Natural killer cell (primary cell): ENCODE measurements around the gene STX8. TPM values are rescaled to one million over a fixed set of nuclear protein-coding genes. Genes with fewer than 3 reads are reported as not detected.

Source experiments
- ATAC-seq, 3 donors: fragments of 150-1000 bp in 2 of 3; fragments of 200-7000 bp in 1 of 3; cut with Tn5 transposase; 1 replicate in 1 of 3; 2 replicates in 2 of 3; pipeline ENCODE4 v1.10.0; 2021; ENCODE audit warnings: mild to moderate bottlenecking in 2 of 3, moderate library complexity in 2 of 3
- DNase-seq, 2 donors: peaks; one replicate each; pipeline versions ENCODE4 v3.0.0 to v3.0.0-alpha.2; 2013 to 2021; ENCODE audit warnings: mixed read lengths in 1 of 2
- H3K27ac ChIP-seq: one replicate; pipeline ENCODE4 v1.5.1; 2013; ENCODE audit warnings: mild to moderate bottlenecking, low read length
- H3K27me3 ChIP-seq: one replicate; pipeline ENCODE4 v1.6.1; 2013; ENCODE audit warnings: low read length; ENCODE audit not compliant: control insufficient read depth, insufficient read depth
- H3K36me3 ChIP-seq: one replicate; pipeline ENCODE4 v1.6.1; 2013; ENCODE audit warnings: low read length; ENCODE audit not compliant: control insufficient read depth, insufficient read depth
- H3K4me1 ChIP-seq: one replicate; pipeline ENCODE4 v1.6.1; 2013; ENCODE audit warnings: low read length; ENCODE audit not compliant: control insufficient read depth, insufficient read depth
- H3K4me3 ChIP-seq: one replicate; pipeline ENCODE4 v1.5.1; 2013; ENCODE audit warnings: low read length
- H3K9me3 ChIP-seq: one replicate; pipeline ENCODE4 v1.6.1; 2013; ENCODE audit warnings: low read length; ENCODE audit not compliant: control insufficient read depth, insufficient read depth
- H3K27ac Mint-ChIP-seq, 2 donors: one replicate each; pipeline ENCODE4 v1.8.0; 2022; ENCODE audit warnings: mild to moderate bottlenecking in 2 of 2, mixed read lengths in 2 of 2, moderate library complexity in 1 of 2
- H3K27me3 Mint-ChIP-seq, 2 donors: one replicate each; pipeline ENCODE4 v1.8.0; 2022; ENCODE audit warnings: low read depth in 2 of 2, mixed read lengths in 2 of 2
- H3K36me3 Mint-ChIP-seq: one replicate; pipeline ENCODE4 v1.8.0; 2022; ENCODE audit warnings: mixed read lengths
- H3K4me1 Mint-ChIP-seq, 2 donors: one replicate each; pipeline ENCODE4 v1.8.0; 2022; ENCODE audit warnings: mixed read lengths in 2 of 2
- H3K4me3 Mint-ChIP-seq: one replicate; pipeline ENCODE4 v1.8.0; 2022; ENCODE audit warnings: mild to moderate bottlenecking, moderate library complexity, mixed read lengths
- H3K9me3 Mint-ChIP-seq, 2 donors: one replicate each; pipeline ENCODE4 v1.8.0; 2022; ENCODE audit warnings: mixed read lengths in 2 of 2
- WGBS: methylation state at CpG from one replicate; pipeline ENCODE4 v1.1.7; 2013; ENCODE audit warnings: missing lambda C conversion rate; ENCODE audit not compliant: insufficient coverage; 5-methylcytosine and 5-hydroxymethylcytosine counted together
- intact Hi-C: fragments of 100-400 bp; cut with micrococcal nuclease; formaldehyde crosslinking; loops from one replicate; pipeline ENCODE4 v1.14.2; 2022
- total RNA-seq, 4 donors: library from RNA; stranded (reverse); fragments of 120-200 nt in 1 of 4; gene quantifications; one replicate each; pipeline versions ENCODE4 v1.2.3 to v1.2.4, GENCODE V29; 2013 to 2022
- TF ChIP-seq, protein P1 (sequence below): fragments of 200-600 bp; IDR thresholded peaks from one replicate; pipeline ENCODE4 v1.8.0; 2022; ENCODE audit warnings: antibody characterized with exemption

The STX8 gene
- total RNA-seq, 3 donors from 2014 or later (not counting 1 experiment from before 2014, with no cell fraction given): 96.3 to 141 (median 120) TPM

DNA sequence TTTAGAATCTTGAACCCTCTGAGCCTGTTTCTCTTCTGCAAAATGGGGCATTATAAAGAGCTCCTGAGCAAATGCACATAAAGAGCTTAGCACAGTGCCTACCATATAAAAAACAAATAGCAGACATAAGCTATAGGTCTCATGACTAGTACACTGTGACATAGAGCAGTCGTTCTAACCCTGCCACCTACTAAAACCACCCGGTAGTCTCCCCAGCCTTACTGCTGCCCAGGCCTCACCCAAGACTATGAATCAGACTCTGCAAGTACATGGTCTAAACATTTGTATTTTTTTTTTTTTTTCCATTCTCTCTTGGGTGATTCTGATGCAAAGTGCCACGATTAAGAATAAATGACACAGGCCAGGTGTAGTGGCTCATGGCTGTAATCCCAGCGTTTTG is 33.9 kb downstream of the STX8 start:
- Mint-ChIP-seq H3K27ac (no peak overlapping the region), H3K9me3 (no peaks in the 10 kb centered on the region), H3K4me1 (peaks cover 14 to 23% of the 10 kb centered on the region in 2 donors), H3K4me3 (no peak overlapping the region), H3K36me3 (peaks cover 10% of the 10 kb centered on the region), H3K27me3 (no peaks in the 10 kb centered on the region)
- Histone ChIP-seq H3K27me3 (no peaks in the 10 kb centered on the region), H3K9me3 (no peaks in the 10 kb centered on the region), H3K36me3 (peaks cover 8% of the 10 kb centered on the region), H3K4me3 (no peak overlapping the region), H3K4me1 (no peaks in the 10 kb centered on the region), H3K27ac (no peak overlapping the region)
- TF ChIP-seq, protein P1, sequence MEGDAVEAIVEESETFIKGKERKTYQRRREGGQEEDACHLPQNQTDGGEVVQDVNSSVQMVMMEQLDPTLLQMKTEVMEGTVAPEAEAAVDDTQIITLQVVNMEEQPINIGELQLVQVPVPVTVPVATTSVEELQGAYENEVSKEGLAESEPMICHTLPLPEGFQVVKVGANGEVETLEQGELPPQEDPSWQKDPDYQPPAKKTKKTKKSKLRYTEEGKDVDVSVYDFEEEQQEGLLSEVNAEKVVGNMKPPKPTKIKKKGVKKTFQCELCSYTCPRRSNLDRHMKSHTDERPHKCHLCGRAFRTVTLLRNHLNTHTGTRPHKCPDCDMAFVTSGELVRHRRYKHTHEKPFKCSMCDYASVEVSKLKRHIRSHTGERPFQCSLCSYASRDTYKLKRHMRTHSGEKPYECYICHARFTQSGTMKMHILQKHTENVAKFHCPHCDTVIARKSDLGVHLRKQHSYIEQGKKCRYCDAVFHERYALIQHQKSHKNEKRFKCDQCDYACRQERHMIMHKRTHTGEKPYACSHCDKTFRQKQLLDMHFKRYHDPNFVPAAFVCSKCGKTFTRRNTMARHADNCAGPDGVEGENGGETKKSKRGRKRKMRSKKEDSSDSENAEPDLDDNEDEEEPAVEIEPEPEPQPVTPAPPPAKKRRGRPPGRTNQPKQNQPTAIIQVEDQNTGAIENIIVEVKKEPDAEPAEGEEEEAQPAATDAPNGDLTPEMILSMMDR: no peak
- intact Hi-C loops: no loop called here
- 95% methylated on average over 4 of the region's 4 CpGs for WGBS
- no peak for DNase-seq
- no peak for ATAC-seq

DNA sequence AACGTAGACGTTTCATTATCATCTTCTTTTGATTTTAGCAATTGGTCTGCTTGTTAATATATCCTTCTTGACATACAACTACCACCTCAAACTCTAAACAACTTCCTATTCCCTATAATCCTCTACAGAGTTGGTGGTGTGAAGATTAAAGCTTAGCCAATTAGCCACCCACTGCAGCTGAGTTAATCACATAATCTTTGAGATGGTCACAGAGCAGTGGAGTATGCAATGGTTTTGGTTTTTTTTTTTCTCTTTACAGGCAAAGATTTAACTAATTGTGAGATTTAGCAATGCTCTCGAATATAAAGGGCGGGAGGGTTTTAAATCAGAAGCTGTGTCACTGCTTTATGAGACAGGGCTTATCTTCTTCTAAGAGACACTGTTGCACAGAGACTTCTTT is 37.0 kb downstream of the STX8 start:
- Histone ChIP-seq H3K27ac (no peak overlapping the region), H3K36me3 (peaks cover 5% of the 10 kb centered on the region), H3K4me3 (no peak overlapping the region), H3K9me3 (no peaks in the 10 kb centered on the region), H3K27me3 (no peaks in the 10 kb centered on the region), H3K4me1 (no peaks in the 10 kb centered on the region)
- TF ChIP-seq, protein P1: no peak
- Mint-ChIP-seq H3K4me1 (peaks cover 14 to 25% of the 10 kb centered on the region in 2 donors), H3K4me3 (no peak overlapping the region), H3K27me3 (no peaks in the 10 kb centered on the region), H3K36me3 (peaks cover 10% of the 10 kb centered on the region), H3K9me3 (no peaks in the 10 kb centered on the region), H3K27ac (no peak overlapping the region)
- DNase-seq (no peak), ATAC-seq (no peak)
- WGBS: 93% methylated on average over 4 of the region's 4 CpGs
- intact Hi-C loops: no loop called here

DNA sequence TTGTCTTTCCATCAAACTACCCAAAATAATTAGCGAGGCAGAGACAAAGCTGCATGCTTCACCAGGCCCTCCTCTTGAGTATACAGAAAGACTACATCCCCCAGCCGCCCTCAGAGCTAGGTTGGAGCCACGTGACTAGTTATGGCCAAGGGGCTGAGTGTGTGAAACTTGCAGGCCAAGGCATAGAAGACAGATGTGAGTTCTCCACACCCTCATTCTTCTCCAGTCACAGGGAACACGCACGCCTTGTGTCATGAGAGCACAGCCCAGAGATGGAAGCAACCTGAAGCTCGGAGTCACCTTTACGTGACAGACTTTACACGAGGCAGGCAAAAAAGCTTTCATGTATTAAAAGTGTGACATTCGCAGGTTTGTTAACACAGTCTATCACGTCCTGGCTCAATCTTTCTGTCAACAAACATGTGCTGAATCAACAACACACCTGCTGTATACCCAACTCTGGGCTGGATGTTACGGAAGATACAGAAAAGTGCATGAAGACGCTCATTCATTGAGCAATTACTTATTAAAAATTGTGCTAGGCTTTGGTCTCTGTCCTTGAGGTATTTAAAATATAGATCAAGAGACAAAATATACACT is 38.3 kb downstream of the STX8 start:
- Histone ChIP-seq H3K36me3 (peaks cover 5% of the 10 kb centered on the region), H3K27ac (no peak overlapping the region), H3K27me3 (no peaks in the 10 kb centered on the region), H3K4me3 (no peak overlapping the region), H3K4me1 (no peaks in the 10 kb centered on the region), H3K9me3 (no peaks in the 10 kb centered on the region)
- Mint-ChIP-seq H3K27ac (no peak overlapping the region), H3K4me3 (no peak overlapping the region), H3K27me3 (no peaks in the 10 kb centered on the region), H3K36me3 (peaks cover 10% of the 10 kb centered on the region), H3K4me1 (peaks cover 14 to 25% of the 10 kb centered on the region in 2 donors), H3K9me3 (no peaks in the 10 kb centered on the region)
- intact Hi-C loops: no loop called here
- no peak for ATAC-seq
- TF ChIP-seq, protein P1: no peak
- DNase-seq: no peak
- 94% methylated on average over 12 of the region's 12 CpGs for WGBS

- no peak for DNase-seq
- peaks cover 5% of the 10 kb centered on the region for H3K36me3 ChIP-seq
- no peaks in the 10 kb centered on the region for H3K9me3 ChIP-seq
- H3K27me3 ChIP-seq: no peaks in the 10 kb centered on the region
- Mint-ChIP-seq H3K27me3 (no peaks in the 10 kb centered on the region), H3K27ac (no peak overlapping the region), H3K4me3 (no peak overlapping the region), H3K4me1 (peaks cover 25 to 32% of the 10 kb centered on the region in 2 donors), H3K36me3 (peaks cover 10% of the 10 kb centered on the region), H3K9me3 (no peaks in the 10 kb centered on the region)
- no peaks in the 10 kb centered on the region for H3K4me1 ChIP-seq
- intact Hi-C loops: no loop called here
- no peak overlapping the region for H3K4me3 ChIP-seq
- no peak for ATAC-seq
- no peak overlapping the region for H3K27ac ChIP-seq
- WGBS: 98% methylated on average over 8 of the region's 8 CpGs
- TF ChIP-seq, protein P1: no peak
Measured at GRCh38 chr17:9536061-9536460, 39.6 kb downstream of the STX8 start.
